Measurements from ENCODE around the gene DOC2B.
"Not testable (repeated sequence)": the region's sequence is repeated elsewhere in the genome, so short reads cannot be mapped to it uniquely, and the experiment has no call there.

DNA sequence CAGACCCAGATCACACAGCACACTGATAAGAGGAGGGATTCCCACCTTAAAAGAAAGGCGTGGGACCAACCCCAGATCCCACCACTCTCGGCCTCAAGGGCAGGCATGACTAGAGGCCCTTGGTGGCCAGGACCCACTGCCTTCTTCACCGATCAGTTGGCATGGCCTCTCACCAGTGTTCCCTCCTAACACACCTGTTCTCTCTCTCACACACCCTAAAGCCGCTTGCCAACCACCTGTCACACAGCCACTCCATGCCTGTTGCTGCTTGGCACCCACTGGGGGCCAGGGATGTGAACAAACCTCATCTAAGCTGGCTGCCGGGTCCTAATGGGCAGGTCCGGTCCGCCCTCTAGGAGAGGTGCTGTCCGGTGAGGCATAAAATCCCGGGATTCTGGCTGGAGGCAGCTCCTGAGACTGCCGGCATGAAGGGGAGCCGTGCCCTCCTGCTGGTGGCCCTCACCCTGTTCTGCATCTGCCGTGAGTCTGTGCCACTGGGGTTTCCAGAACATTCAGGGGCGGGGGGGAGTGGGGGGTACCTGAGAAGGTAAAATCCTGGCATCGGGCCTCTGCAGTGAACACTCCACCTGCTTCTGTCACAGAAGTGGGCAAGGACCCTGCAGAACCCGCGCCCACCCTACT is 44.2 kb downstream of the DOC2B start, which contains the start of gene SCGB1C2:
- TF ChIP-seq, protein P1, sequence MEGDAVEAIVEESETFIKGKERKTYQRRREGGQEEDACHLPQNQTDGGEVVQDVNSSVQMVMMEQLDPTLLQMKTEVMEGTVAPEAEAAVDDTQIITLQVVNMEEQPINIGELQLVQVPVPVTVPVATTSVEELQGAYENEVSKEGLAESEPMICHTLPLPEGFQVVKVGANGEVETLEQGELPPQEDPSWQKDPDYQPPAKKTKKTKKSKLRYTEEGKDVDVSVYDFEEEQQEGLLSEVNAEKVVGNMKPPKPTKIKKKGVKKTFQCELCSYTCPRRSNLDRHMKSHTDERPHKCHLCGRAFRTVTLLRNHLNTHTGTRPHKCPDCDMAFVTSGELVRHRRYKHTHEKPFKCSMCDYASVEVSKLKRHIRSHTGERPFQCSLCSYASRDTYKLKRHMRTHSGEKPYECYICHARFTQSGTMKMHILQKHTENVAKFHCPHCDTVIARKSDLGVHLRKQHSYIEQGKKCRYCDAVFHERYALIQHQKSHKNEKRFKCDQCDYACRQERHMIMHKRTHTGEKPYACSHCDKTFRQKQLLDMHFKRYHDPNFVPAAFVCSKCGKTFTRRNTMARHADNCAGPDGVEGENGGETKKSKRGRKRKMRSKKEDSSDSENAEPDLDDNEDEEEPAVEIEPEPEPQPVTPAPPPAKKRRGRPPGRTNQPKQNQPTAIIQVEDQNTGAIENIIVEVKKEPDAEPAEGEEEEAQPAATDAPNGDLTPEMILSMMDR (conservative IDR thresholded peaks at IDR 0.05; ENCODE audit: low read depth, low read length), result not testable (repeated sequence)
- not testable (repeated sequence) for TF ChIP-seq EZH2 (IDR thresholded peaks at IDR 0.05; ENCODE audit: borderline replicate concordance, low read depth, low read length, poor library complexity, severe bottlenecking)
